Right lobe of liver (tissue), 6 donors: ENCODE data around the gene SLC8A2. TPM values are rescaled to one million over a fixed set of nuclear protein-coding genes. Genes with fewer than 3 reads are reported as not detected.

Experiments used
- ATAC-seq, 4 donors: fragments of 200-7000 bp; cut with Tn5 transposase; one replicate each; pipeline ENCODE4 v1.9.1; 2020; ENCODE audit warnings: mild to moderate bottlenecking in 4 of 4, moderate library complexity in 4 of 4
- DNase-seq, 3 donors: peaks; one replicate each; pipeline ENCODE4 v3.0.0-alpha.2; 2020
- H3K27ac ChIP-seq, 3 donors: fragments of 200-600 bp; one replicate each; pipeline ENCODE4 v1.8.0; 2022
- H3K27me3 ChIP-seq, 2 donors: fragments of 200-600 bp; one replicate each; pipeline ENCODE4 v1.8.0; 2022
- H3K36me3 ChIP-seq, 4 donors: fragments of 200-600 bp; sonication (generic) in 1 of 4; one replicate each; pipeline versions ENCODE4 v1.5.1 to v1.8.0; 2017 to 2022; ENCODE audit warnings: control low read depth in 1 of 4
- H3K4me1 ChIP-seq, 4 donors: fragments of 200-600 bp; sonication (generic) in 1 of 4; one replicate each; pipeline versions ENCODE4 v1.5.1 to v1.8.0; 2017 to 2022; ENCODE audit warnings: control low read depth in 1 of 4
- H3K4me3 ChIP-seq, 3 donors: fragments of 200-600 bp; one replicate each; pipeline ENCODE4 v1.8.0; 2022
- H3K9me3 ChIP-seq, 4 donors: fragments of 200-600 bp; sonication (generic) in 1 of 4; one replicate each; pipeline versions ENCODE4 v1.5.1 to v1.8.0; 2017 to 2022; ENCODE audit warnings: control low read depth in 1 of 4
- POLR2A ChIP-seq: fragments of 450-650 bp; IDR thresholded peaks from one replicate; pipeline ENCODE4 v1.6.1; 2017; ENCODE audit warnings: antibody characterized with exemption, mild to moderate bottlenecking
- WGBS: methylation state at CpG from one replicate; pipeline ENCODE4 v1.1.6; 2018; ENCODE audit warnings: low coverage, low lambda C conversion rate; ENCODE audit not compliant: insufficient coverage; ENCODE audit errors: missing lambda C conversion rate; 5-methylcytosine and 5-hydroxymethylcytosine counted together
- intact Hi-C, 2 donors: fragments of 100-400 bp; cut with DNase I; formaldehyde crosslinking; loops; one replicate each; pipeline versions ENCODE4 v1.11.2 to v1.14.1; 2022
- total RNA-seq, 6 experiments: library from RNA; depleted of rRNA in 2 of 6; stranded (reverse); fragments of >200 nt in 2 of 6; fragmentation: NEBNext Ultra II Directional in 3 of 6; extraction: Animal tissue kit (Norgen Biotek cat#: 25700) in 3 of 6; gene quantifications; one replicate each; pipeline versions ENCODE4 v1.1.0 to v1.2.4, GENCODE V29; 2016 to 2023
- TF ChIP-seq, protein P1 (sequence below), 4 donors: fragments of 200-600 bp in 3 of 4; fragments of 450-650 bp in 1 of 4; IDR thresholded peaks; one replicate each; pipeline versions ENCODE4 v1.5.1 to v1.8.0; 2016 to 2022; ENCODE audit warnings: antibody characterized with exemption in 4 of 4, mild to moderate bottlenecking in 2 of 4
- donor health status: DM: no; HTN: yes; CAD: no.
- donor health status: DM: no; HTN: no; CAD: no.
- donor health status: DM: no; HTN: no; CAD: no.
- donor health status: DM: no; HTN: yes; CAD: no.
- donor health status: DM: no; HTN: yes; CAD: no.

The SLC8A2 gene
- total RNA-seq, 6 experiments from 2014 or later = 0.13 TPM; not detected in 5

DNA sequence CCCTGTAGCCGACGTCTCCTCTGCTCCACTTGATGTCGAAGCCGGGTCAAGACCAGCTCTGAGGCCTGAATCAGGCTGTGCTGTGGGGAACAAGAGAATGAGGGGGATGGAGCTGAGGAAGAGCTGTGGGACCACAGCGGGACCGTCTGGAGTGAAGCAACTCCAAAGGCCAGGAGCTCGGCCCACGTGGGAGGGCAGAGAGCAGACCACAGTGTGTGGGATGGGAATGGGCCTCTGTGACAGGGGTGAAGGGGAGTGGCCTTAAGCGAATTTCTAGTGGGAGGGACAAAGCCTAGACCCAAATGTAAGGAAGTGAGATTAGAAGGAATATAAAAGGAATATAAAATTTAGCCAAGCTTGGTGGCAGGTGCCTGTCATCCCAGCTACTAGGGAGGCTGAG is 3.8 kb upstream of the SLC8A2 start:
- H3K4me3 ChIP-seq = no peak overlapping the region
- WGBS = 65% methylated on average over 2 of the region's 9 CpGs
- TF ChIP-seq POLR2A = no peak
- TF ChIP-seq, protein P1, sequence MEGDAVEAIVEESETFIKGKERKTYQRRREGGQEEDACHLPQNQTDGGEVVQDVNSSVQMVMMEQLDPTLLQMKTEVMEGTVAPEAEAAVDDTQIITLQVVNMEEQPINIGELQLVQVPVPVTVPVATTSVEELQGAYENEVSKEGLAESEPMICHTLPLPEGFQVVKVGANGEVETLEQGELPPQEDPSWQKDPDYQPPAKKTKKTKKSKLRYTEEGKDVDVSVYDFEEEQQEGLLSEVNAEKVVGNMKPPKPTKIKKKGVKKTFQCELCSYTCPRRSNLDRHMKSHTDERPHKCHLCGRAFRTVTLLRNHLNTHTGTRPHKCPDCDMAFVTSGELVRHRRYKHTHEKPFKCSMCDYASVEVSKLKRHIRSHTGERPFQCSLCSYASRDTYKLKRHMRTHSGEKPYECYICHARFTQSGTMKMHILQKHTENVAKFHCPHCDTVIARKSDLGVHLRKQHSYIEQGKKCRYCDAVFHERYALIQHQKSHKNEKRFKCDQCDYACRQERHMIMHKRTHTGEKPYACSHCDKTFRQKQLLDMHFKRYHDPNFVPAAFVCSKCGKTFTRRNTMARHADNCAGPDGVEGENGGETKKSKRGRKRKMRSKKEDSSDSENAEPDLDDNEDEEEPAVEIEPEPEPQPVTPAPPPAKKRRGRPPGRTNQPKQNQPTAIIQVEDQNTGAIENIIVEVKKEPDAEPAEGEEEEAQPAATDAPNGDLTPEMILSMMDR (IDR thresholded peaks at IDR 0.05) = no peak
- H3K27ac ChIP-seq = no peak overlapping the region
- H3K36me3 ChIP-seq = no peaks in the 10 kb centered on the region
- no peaks in the 10 kb centered on the region for H3K27me3 ChIP-seq
- H3K4me1 ChIP-seq = no peaks in the 10 kb centered on the region
- intact Hi-C loops = no loop called here
- DNase-seq (no peak), ATAC-seq (no peak)
- H3K9me3 ChIP-seq = no peaks in the 10 kb centered on the region

DNA sequence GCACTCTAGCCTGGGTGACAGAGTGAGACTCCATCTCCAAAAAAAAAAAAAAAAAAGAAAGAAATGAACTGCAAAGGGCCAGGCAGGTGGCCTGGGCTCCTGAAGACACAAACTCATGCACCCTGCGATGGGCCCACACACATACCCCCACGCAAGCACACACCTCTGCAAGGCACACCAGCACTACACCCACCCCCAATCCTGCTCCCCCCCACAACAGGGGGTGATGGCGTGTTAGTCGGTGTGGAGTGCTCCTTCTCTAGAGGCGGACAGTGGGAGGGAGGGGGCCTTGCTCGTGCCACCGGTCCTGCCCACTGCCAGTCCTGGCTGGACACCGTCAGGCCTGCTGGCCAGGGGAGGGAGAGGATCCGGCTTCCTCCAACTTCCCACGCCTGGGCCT is 1.6 kb upstream of the SLC8A2 start:
- no peak for ATAC-seq
- 80% methylated on average over 1 of the region's 10 CpGs for WGBS
- peak in 1 of 3 donors; percentile 37 for DNase-seq
- Histone ChIP-seq H3K36me3 (no peaks in the 10 kb centered on the region), H3K9me3 (no peaks in the 10 kb centered on the region), H3K27me3 (no peaks in the 10 kb centered on the region), H3K4me3 (no peak overlapping the region), H3K4me1 (no peaks in the 10 kb centered on the region), H3K27ac (no peak overlapping the region)
- intact Hi-C loops = no loop called here
- no peak for TF ChIP-seq POLR2A
- TF ChIP-seq, protein P1 (IDR thresholded peaks at IDR 0.05) = no peak

DNA sequence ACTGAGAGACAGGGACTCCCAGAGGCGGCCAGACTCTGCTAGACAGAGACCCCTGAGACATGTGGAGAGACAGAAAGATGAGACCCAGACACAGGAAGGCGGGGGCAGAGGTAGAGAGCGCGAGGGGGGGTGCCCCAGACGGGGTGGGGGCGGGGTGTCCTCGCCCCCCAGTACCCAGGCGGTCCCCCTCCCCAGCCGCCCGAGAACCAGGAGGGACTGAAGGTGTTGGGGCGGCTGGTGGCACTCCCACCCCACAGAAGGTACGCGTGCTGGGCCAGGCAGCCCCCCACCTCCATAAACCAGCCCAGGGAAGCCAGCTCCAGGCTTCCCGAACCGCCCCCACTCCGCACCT is 336 bp downstream of the SLC8A2 start:
- Histone ChIP-seq H3K4me3 (no peak overlapping the region), H3K4me1 (no peaks in the 10 kb centered on the region), H3K36me3 (no peaks in the 10 kb centered on the region), H3K27ac (no peak overlapping the region), H3K9me3 (no peaks in the 10 kb centered on the region), H3K27me3 (no peaks in the 10 kb centered on the region)
- intact Hi-C loops = no loop called here
- TF ChIP-seq, protein P1 (IDR thresholded peaks at IDR 0.05) = no peak
- TF ChIP-seq POLR2A = no peak
- ATAC-seq (peak in 1 of 4 donors; percentile 8), DNase-seq (no peak)
- 0% methylated on average over 4 of the region's 16 CpGs for WGBS

DNA sequence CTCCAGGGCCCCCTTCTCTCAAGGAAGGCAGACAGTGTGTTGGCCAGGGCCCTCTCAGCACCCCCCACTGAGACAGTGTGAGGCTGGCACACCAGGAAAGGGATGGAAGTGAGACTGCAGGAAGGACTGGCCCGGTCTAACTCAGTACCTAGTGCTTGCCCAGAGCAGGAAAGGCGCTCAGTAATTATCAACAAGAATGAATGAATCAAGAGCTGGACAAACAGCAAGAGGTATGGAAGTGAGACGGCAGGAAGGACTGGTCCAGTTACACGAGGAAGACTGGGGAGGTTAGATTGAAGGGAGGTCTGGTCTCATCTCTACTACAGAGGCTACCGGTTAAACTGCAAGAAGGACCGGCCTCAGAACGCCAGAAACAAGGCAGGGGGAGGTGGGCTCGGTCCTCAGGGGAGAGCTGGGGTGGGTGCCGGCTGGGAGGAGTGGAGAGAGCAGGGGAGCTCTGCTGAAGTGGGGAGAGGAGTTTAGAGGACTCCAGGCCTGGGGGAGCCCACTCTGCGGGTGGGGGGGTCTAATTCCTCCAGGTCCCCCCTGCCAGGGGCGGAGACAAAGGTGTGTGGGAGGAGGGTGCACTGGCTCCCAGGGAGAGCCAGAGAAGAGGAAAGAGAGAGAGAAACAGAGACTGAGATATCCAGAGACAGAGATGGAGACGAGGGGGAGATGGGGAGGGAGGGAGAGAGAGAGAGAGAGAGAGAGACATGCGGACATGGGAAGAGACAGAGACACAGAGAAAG is 1.1 kb downstream of the SLC8A2 start:
- peak in 1 of 3 donors; percentile 29 for DNase-seq
- no peaks in the 10 kb centered on the region for H3K4me1 ChIP-seq
- no peak overlapping the region for H3K4me3 ChIP-seq
- WGBS = 15% methylated on average over 13 of the region's 13 CpGs
- ATAC-seq = no peak
- TF ChIP-seq, protein P1 (IDR thresholded peaks at IDR 0.05) = no peak
- no peak for TF ChIP-seq POLR2A
- no peaks in the 10 kb centered on the region for H3K36me3 ChIP-seq
- no peaks in the 10 kb centered on the region for H3K27me3 ChIP-seq
- no peaks in the 10 kb centered on the region for H3K9me3 ChIP-seq
- intact Hi-C loops = no loop called here
- H3K27ac ChIP-seq = no peak overlapping the region
